Tibial nerve (tissue), 4 donors: Measurements from ENCODE around the gene PEX16. TPM values are rescaled to one million over a fixed set of nuclear protein-coding genes. Genes with fewer than 3 reads are reported as not detected.

ENCODE experiments used
- DNase-seq, 2 donors: peaks; one replicate each; pipeline ENCODE4 v3.0.0-alpha.2; 2019; ENCODE audit warnings: low spot score in 2 of 2
- H3K27ac ChIP-seq, 4 donors: fragments of 200-600 bp; sonication (generic) in 3 of 4; one replicate each; pipeline ENCODE4 v1.5.1; 2017 to 2019; ENCODE audit warnings: mild to moderate bottlenecking in 1 of 4
- H3K27me3 ChIP-seq, 2 donors: fragments of 200-600 bp; sonication (generic) in 1 of 2; one replicate each; pipeline versions ENCODE4 v1.5.1 to v1.6.0; 2017 to 2019
- H3K36me3 ChIP-seq, 3 donors: fragments of 200-600 bp; sonication (generic); one replicate each; pipeline ENCODE4 v1.5.1; 2018 to 2019
- H3K4me1 ChIP-seq, 4 donors: fragments of 200-600 bp; sonication (generic) in 3 of 4; one replicate each; pipeline ENCODE4 v1.5.1; 2017 to 2019
- H3K4me3 ChIP-seq, 4 donors: fragments of 200-600 bp; sonication (generic) in 3 of 4; one replicate each; pipeline ENCODE4 v1.5.1; 2017 to 2019; ENCODE audit warnings: mild to moderate bottlenecking in 1 of 4, moderate library complexity in 1 of 4
- H3K9me3 ChIP-seq, 4 donors: fragments of 200-600 bp; sonication (generic) in 3 of 4; one replicate each; pipeline ENCODE4 v1.5.1; 2017 to 2019
- CTCF ChIP-seq, 5 experiments: fragments of 200-600 bp in 3 of 5; fragments of 450-650 bp in 2 of 5; sonication (generic) in 3 of 5; IDR thresholded peaks; one replicate each; pipeline ENCODE4 v1.5.1; 2016 to 2019; ENCODE audit warnings: antibody characterized with exemption in 5 of 5, mild to moderate bottlenecking in 3 of 5, moderate library complexity in 2 of 5
- EP300 ChIP-seq, 2 donors: sonication (generic); formaldehyde crosslinking; IDR thresholded peaks; one replicate each; pipeline ENCODE4 v1.6.1; 2017; ENCODE audit warnings: antibody characterized with exemption in 2 of 2, mild to moderate bottlenecking in 1 of 2
- POLR2A ChIP-seq, 2 donors: fragments of 450-650 bp; IDR thresholded peaks; one replicate each; pipeline ENCODE4 v1.6.1; 2017; ENCODE audit warnings: antibody characterized with exemption in 2 of 2, mild to moderate bottlenecking in 2 of 2, moderate library complexity in 2 of 2
- WGBS, 2 donors: methylation state at CpG; one replicate each; pipeline ENCODE4 v1.1.5; 2018; 5-methylcytosine and 5-hydroxymethylcytosine counted together
- total RNA-seq, 4 donors: library from RNA; depleted of rRNA; stranded (reverse); fragments of >200 nt; gene quantifications; one replicate each; pipeline ENCODE4 v1.1.0, GENCODE V29; 2016

Gene PEX16
- total RNA-seq, 4 donors from 2014 or later = 33.9 to 38.4 (median 36.5) TPM

DNA sequence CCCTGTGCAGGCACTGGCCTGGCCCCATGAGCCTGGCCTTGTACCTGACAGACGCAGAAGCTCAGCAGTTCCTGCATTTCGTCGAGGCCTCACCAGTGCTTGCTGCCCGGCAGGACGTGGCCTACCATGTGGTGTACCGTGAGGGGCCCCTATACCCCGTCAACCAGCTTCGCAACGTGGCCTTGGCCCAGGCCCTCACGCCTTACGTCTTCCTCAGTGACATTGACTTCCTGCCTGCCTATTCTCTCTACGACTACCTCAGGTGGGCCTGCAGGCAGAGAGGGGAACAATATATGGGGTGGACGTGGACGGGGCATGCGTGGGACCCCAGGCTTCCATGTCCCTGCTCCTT is 9.6 kb upstream of the PEX16 start:
- no peaks in the 10 kb centered on the region for H3K9me3 ChIP-seq
- H3K4me3 ChIP-seq = no peak overlapping the region
- DNase-seq = no peak
- TF ChIP-seq CTCF (IDR thresholded peaks at IDR 0.05) (no peak), POLR2A (IDR thresholded peaks at IDR 0.05) (no peak), EP300 (IDR thresholded peaks at IDR 0.05) (no peak)
- H3K4me1 ChIP-seq = peaks cover 0 to 33% (median 11%) of the 10 kb centered on the region in 4 donors
- peaks cover 0 to 25% (median 0%) of the 10 kb centered on the region in 3 donors for H3K36me3 ChIP-seq
- WGBS, 2 donors = 75 to 79% methylated on average over 13 to 15 of the region's 15 CpGs
- H3K27ac ChIP-seq = no peak overlapping the region
- peaks cover 0 to 20% of the 10 kb centered on the region in 2 donors for H3K27me3 ChIP-seq

GRCh38 chr11:45926536-45927331 is 9.1 kb upstream of the PEX16 start:
- no peak for TF ChIP-seq POLR2A (IDR thresholded peaks at IDR 0.05)
- no peak for TF ChIP-seq EP300 (IDR thresholded peaks at IDR 0.05)
- no peak for TF ChIP-seq CTCF (IDR thresholded peaks at IDR 0.05)
- Histone ChIP-seq H3K9me3 (no peaks in the 10 kb centered on the region), H3K27ac (no peak overlapping the region), H3K4me1 (peaks cover 0 to 39% (median 16%) of the 10 kb centered on the region in 4 donors), H3K36me3 (peaks cover 0 to 19% (median 0%) of the 10 kb centered on the region in 3 donors), H3K27me3 (peaks cover 0 to 26% of the 10 kb centered on the region in 2 donors), H3K4me3 (no peak overlapping the region)
- no peak for DNase-seq
- WGBS, 2 donors = 89% methylated on average over 11 to 12 of the region's 12 CpGs

- TF ChIP-seq CTCF (IDR thresholded peaks at IDR 0.05) (no peak), POLR2A (IDR thresholded peaks at IDR 0.05) (no peak), EP300 (IDR thresholded peaks at IDR 0.05) (no peak)
- Histone ChIP-seq H3K27ac (no peak overlapping the region), H3K36me3 (peaks cover 0 to 11% (median 0%) of the 10 kb centered on the region in 3 donors), H3K27me3 (peaks cover 0 to 33% of the 10 kb centered on the region in 2 donors), H3K9me3 (no peaks in the 10 kb centered on the region), H3K4me3 (no peak overlapping the region), H3K4me1 (peaks cover 0 to 40% (median 17%) of the 10 kb centered on the region in 4 donors)
- WGBS, 2 donors = 55 to 67% methylated on average over 6 to 12 of the region's 12 CpGs
- DNase-seq = no peak
These were observed 8.3 kb upstream of the PEX16 start for GRCh38 chr11:45926001-45926401.

GRCh38 chr11:45925550-45925949 is 7.9 kb upstream of the PEX16 start:
- WGBS, 2 donors = 76 to 83% methylated on average over 3 of the region's 3 CpGs
- peaks cover 0 to 35% (median 16%) of the 10 kb centered on the region in 4 donors for H3K4me1 ChIP-seq
- TF ChIP-seq EP300 (IDR thresholded peaks at IDR 0.05) = no peak
- no peak for TF ChIP-seq CTCF (IDR thresholded peaks at IDR 0.05)
- TF ChIP-seq POLR2A (IDR thresholded peaks at IDR 0.05) = no peak
- no peak for DNase-seq
- H3K27me3 ChIP-seq = peaks cover 0 to 35% of the 10 kb centered on the region in 2 donors
- H3K36me3 ChIP-seq = peaks cover 0 to 7% (median 0%) of the 10 kb centered on the region in 3 donors
- no peak overlapping the region for H3K4me3 ChIP-seq
- no peaks in the 10 kb centered on the region for H3K9me3 ChIP-seq
- H3K27ac ChIP-seq = no peak overlapping the region

GRCh38 chr11:45924927-45925326 is 7.2 kb upstream of the PEX16 start:
- no peak for DNase-seq
- Histone ChIP-seq H3K4me1 (peaks cover 0 to 29% (median 14%) of the 10 kb centered on the region in 4 donors), H3K27me3 (peaks cover 0 to 35% of the 10 kb centered on the region in 2 donors), H3K9me3 (no peaks in the 10 kb centered on the region), H3K4me3 (no peak overlapping the region), H3K27ac (no peak overlapping the region), H3K36me3 (peaks cover 0 to under 1% (median 0%) of the 10 kb centered on the region in 3 donors)
- TF ChIP-seq EP300 (IDR thresholded peaks at IDR 0.05) (no peak), CTCF (IDR thresholded peaks at IDR 0.05) (no peak), POLR2A (IDR thresholded peaks at IDR 0.05) (no peak)
- 92% methylated on average over 6 of the region's 6 CpGs for WGBS, 2 donors
